ACC112 (cell line): ENCODE measurements around the gene SH3PXD2A.

ENCODE experiments used
- H2AFZ ChIP-seq: fragments of 200-600 bp; sonication (generic); one replicate; pipeline ENCODE4 v1.6.0; 2017; ENCODE audit warnings: antibody characterized with exemption, low read length; ENCODE audit not compliant: unreplicated experiment
- H3K27ac ChIP-seq: fragments of 200-600 bp; sonication (generic); 2 replicates; pipeline ENCODE4 v1.5.1; 2014; ENCODE audit warnings: low read depth, mild to moderate bottlenecking, antibody characterized with exemption, low read length, moderate library complexity
- H3K27me3 ChIP-seq: fragments of 200-600 bp; sonication (generic); 2 replicates; pipeline ENCODE4 v1.6.1; 2014; ENCODE audit warnings: mild to moderate bottlenecking, antibody characterized with exemption, low read length, moderate library complexity, mixed read lengths; ENCODE audit not compliant: insufficient read depth
- H3K36me3 ChIP-seq: fragments of 200-600 bp; sonication (generic); 2 replicates; pipeline ENCODE4 v1.6.1; 2016; ENCODE audit warnings: mild to moderate bottlenecking, antibody characterized with exemption, low read length, moderate library complexity, mixed read lengths; ENCODE audit not compliant: insufficient read depth
- H3K4me1 ChIP-seq: fragments of 200-600 bp; sonication (generic); one replicate; pipeline ENCODE4 v1.6.1; 2016; ENCODE audit warnings: low read length, mixed read lengths; ENCODE audit not compliant: insufficient read depth, unreplicated experiment, control insufficient read depth
- H3K4me3 ChIP-seq: fragments of 200-600 bp; sonication (generic); 2 replicates; pipeline ENCODE4 v1.5.1; 2014; ENCODE audit warnings: mild to moderate bottlenecking, low read depth, low read length
- H3K79me2 ChIP-seq: fragments of 200-600 bp; sonication (generic); one replicate; pipeline ENCODE4 v1.6.0; 2016; ENCODE audit warnings: low read length; ENCODE audit not compliant: control insufficient read depth, unreplicated experiment, insufficient read depth

The SH3PXD2A gene

DNA sequence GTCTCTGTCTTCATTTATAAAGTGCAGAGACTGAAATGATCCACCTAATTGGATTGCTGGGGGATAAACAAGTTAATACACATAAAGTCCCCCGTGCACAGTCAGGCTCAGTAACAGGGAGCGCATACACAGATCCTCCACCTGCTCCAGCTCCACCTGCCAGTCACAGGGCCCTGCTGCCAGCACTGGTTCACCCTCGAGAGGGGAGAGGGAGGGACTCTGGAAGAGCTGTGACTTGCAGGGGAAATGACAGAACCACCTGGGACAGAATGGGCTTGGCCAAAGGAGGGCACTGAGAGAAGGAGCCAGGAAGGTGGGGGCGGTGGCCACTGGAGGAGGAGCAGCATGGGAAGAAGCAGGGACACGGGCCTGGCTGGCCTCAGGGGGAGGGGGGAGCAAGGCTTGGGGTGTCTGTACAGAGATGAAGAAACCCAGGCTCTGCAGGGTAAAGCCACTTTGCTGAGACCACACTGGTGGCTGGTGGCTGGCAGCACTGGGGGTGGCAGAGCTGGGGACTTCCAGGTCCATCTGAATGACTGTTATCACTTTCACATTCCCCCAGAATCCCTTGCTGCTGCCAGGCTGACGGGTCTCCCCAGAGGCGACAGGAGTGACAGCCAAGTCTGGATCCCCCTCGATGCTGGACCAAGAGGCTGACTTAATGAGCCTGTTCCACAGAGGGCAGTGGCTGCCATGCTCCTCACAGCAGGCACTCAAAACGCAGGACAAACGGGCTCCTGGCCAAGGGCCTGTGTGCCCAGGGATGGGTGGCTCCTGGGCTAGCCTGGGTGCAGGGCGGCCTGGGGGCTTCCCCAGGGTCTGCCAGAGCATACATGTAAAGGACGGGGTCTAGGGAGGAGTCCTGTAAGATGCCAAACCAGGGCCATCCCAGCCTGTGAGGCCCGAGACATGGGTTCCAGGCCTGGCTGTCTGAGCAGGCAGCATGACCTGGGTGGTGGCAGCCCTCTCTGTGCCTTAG is 151.1 kb downstream of the SH3PXD2A start:
- Histone ChIP-seq H3K27ac (no peak overlapping the region), H3K79me2 (no peaks in the 10 kb centered on the region), H3K4me3 (no peak overlapping the region), H3K36me3 (no peaks in the 10 kb centered on the region), H3K27me3 (no peaks in the 10 kb centered on the region), H2AFZ (no peak overlapping the region), H3K4me1 (peaks cover 4% of the 10 kb centered on the region)

DNA sequence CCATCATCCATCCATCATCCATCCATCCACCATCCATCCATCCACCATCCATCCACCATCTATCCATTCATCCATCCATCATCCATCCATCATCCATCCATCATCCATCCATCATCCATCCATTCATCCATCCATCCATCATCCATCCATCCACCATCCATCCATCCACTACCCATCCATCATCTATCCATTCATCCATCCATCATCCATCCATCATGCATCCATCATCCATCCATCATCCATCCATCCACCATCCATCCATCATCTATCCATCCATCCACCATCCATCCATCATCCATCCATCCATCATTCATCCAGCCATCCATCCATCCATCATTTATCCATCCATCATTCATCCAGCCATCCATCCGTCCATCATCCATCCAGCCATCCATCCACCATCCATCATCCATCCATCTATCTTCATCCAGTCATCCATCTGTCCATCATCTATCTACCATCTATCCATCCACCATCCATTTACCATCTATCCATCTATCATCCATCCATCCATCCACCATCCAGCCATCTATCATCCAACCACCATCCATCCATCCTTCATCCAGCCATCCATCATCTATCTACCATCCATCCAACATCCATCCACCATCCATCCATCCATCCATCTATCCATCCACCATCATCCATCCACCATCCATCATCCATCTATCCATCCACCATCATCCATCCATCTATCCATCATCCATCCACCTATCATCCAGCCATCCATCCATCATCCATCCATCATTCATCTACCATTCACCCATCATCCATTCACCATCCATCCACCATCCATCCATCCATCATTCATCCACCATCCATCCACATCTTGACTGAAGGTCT is 153.8 kb downstream of the SH3PXD2A start:
- H3K36me3 ChIP-seq, result no peaks in the 10 kb centered on the region
- H3K27me3 ChIP-seq, result no peaks in the 10 kb centered on the region
- peaks cover 8% of the 10 kb centered on the region for H3K4me1 ChIP-seq
- no peak overlapping the region for H2AFZ ChIP-seq
- no peak overlapping the region for H3K4me3 ChIP-seq
- H3K27ac ChIP-seq, result no peak overlapping the region
- no peaks in the 10 kb centered on the region for H3K79me2 ChIP-seq

DNA sequence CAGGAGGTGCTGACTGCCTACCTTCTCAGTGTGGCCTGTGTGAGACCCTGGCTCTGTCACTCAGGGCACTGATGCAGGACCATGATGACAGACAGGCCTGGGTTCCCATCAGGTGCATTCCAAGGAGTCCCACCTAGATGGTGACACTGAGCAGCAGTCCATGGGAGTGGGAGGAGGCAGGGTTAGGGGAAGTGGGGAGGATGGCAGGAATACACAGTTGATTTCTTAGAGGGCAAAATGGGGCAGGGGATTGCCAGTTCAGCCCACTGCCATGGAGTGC is 155.0 kb downstream of the SH3PXD2A start:
- H3K4me1 ChIP-seq, result peaks cover 20% of the 10 kb centered on the region
- H3K79me2 ChIP-seq, result no peaks in the 10 kb centered on the region
- H3K4me3 ChIP-seq, result no peak overlapping the region
- no peaks in the 10 kb centered on the region for H3K27me3 ChIP-seq
- no peak overlapping the region for H3K27ac ChIP-seq
- no peak overlapping the region for H2AFZ ChIP-seq
- H3K36me3 ChIP-seq, result no peaks in the 10 kb centered on the region

DNA sequence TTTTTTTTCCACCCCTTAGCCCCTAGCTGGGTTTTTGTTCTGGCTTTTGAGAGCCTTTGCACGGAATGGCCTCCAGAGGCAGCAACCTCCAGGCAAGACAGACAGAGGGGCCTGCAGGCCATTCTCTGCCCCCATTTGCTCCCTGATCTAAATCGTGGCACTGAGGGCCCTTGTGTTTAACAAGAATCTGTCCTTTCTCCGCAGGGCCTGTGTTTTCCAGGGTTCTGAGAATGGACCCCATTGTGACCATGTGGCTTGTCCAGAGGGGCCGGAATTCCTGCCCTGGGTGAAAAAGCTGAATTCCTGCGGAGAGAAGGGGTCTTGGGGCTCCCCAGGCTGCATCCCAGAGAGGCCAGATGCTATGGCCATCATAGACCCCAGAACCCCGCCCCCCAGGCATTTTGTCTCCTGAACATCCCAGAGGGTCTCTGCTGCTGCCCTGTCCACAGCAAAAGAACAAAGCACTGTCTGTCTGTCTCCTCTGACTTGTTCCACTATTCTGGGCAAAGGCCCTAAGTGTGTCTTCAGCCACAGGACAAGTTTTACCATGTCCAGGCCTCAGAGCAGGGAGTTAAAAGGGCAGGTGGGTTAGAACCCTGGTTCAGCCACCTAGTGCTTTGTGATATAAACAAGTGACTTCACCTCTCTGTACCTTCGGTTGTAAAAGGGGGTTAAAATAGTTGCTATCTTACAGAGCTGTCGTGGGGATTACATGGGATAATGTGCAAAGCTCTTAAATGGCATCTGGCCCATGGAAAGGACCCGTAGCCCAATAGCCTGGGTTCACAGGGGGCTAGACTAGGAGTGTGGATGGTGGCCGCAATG is 155.6 kb downstream of the SH3PXD2A start:
- Histone ChIP-seq H3K4me3 (no peak overlapping the region), H2AFZ (no peak overlapping the region), H3K4me1 (peaks cover 25% of the 10 kb centered on the region), H3K27ac (no peak overlapping the region), H3K79me2 (no peaks in the 10 kb centered on the region), H3K36me3 (no peaks in the 10 kb centered on the region), H3K27me3 (no peaks in the 10 kb centered on the region)

DNA sequence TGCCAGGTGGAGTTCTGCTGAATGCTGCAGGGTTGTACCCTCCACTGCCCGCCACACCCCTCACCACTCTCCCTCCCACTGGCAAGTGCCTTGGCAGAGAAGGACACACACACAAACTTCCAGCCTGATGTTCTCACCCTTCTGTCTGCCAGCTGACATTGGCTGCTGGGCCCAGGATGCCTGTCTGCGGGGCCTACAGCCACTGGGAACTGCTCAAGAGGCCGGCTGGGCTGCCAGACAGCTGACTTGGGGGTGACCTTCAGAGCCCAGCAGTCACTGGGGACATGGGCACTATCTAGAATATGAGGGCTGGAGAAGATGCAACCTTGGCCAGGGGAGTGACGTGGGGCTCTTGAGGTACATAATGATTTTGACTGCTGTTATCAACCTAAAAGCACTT is 157.1 kb downstream of the SH3PXD2A start:
- Histone ChIP-seq H2AFZ (no peak overlapping the region), H3K27ac (no peak overlapping the region), H3K27me3 (no peaks in the 10 kb centered on the region), H3K4me3 (no peak overlapping the region), H3K79me2 (no peaks in the 10 kb centered on the region), H3K36me3 (no peaks in the 10 kb centered on the region), H3K4me1 (peaks cover 30% of the 10 kb centered on the region)

DNA sequence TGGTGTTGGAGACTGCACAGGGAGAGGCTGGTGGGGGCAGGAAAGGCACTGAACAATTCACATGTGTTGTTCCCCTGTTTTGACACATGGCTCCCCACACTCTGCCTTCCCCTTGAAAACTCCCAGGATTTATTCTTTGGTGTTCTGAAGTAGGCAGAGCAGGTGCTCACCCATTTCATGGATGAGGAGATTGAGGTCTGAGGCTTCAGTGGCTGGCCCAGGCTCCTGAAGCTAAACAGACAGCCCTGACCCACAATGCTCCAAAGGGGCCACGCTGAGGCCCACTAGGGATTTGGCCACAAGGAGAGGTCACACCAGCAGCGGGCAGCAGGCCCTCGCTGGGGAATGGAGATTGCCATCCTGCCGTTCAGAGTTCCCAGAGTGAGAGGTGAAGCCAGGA is 157.6 kb downstream of the SH3PXD2A start:
- H3K79me2 ChIP-seq, result no peaks in the 10 kb centered on the region
- H3K4me1 ChIP-seq, result peaks cover 31% of the 10 kb centered on the region
- no peaks in the 10 kb centered on the region for H3K36me3 ChIP-seq
- H2AFZ ChIP-seq, result no peak overlapping the region
- no peaks in the 10 kb centered on the region for H3K27me3 ChIP-seq
- H3K4me3 ChIP-seq, result no peak overlapping the region
- H3K27ac ChIP-seq, result no peak overlapping the region

DNA sequence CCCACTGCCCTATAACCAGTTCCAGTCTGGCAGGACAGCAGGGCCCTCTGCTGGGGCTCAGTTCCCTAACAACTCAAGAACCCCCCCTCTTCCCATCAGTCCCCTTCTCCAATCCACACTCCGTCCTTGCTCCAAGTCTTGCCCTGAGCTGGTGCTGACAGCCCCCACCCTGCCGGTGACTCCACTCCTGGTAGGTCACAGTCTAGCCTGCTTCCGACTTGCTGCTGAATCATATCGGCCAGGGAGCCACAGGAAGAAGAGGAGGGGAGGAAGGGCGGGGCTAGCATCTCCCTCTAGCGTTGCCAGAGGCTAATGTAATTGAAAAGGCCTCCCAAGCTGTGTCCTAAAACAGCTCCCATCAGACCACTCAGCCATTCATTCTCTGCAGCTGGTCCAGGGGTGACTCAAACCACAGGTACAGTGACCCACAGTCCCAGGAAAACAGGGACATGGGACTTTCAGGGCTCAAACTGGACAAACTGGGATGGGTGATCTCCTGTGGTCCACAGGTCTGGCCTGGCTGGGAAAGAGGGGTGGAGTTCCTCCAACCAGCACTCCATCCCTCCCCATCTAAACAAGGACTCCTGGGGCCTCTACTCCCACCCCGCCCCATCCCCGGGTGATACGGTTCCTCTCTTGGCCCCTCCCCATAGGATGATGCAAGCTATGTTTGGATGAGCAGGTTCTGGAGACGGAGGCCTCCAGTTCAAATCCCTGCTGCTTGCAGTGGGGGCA is 158.8 kb downstream of the SH3PXD2A start:
- Histone ChIP-seq H3K36me3 (no peaks in the 10 kb centered on the region), H2AFZ (peak overlapping the region; percentile 74), H3K27me3 (no peaks in the 10 kb centered on the region), H3K4me1 (peaks cover 31% of the 10 kb centered on the region), H3K4me3 (no peak overlapping the region; the same call in 1 of the 2 replicates), H3K79me2 (no peaks in the 10 kb centered on the region), H3K27ac (peak overlapping the region; percentile 76)

DNA sequence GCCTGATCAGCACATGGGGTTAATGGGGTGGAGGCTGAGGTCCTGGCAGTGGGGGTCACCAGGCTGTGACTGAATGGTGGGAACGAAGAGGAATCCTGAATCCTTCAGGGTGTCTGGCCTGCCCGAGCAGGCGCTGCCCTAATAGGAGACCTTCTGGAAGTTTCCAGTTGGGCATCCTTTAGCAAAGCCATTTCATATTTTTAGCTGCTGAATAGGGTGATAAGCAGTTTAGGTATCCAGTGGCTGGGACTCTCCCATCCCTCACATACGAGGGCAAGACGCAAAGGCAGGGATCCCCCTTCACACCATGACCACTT is 159.3 kb downstream of the SH3PXD2A start:
- Histone ChIP-seq H3K36me3 (no peaks in the 10 kb centered on the region), H3K79me2 (no peaks in the 10 kb centered on the region), H3K4me1 (peaks cover 36% of the 10 kb centered on the region), H3K4me3 (no peak overlapping the region), H2AFZ (no peak overlapping the region), H3K27ac (peak overlapping the region; percentile 76), H3K27me3 (no peaks in the 10 kb centered on the region)

DNA sequence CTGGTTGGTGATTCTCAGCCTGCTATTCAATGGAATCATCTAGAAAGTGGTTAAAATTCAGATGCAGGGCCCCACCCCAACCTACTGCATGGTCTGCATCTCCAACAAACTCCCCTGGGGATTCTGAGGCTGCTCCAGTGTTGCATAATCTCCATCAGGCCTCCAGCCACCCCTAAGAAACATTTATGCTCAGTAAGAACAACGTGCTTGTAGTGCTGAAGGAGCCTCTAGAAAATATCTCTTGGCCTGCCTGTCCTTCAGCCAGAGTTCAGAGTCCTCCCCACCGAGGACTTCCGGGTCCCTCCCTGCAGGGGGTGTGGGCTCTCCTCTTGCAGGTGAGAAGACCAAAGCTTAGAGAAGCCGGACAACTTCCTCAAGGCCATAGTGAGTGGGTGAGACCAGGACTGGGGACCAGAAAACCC is 159.8 kb downstream of the SH3PXD2A start:
- no peak overlapping the region for H2AFZ ChIP-seq
- peak overlapping the region; percentile 76 for H3K27ac ChIP-seq

DNA sequence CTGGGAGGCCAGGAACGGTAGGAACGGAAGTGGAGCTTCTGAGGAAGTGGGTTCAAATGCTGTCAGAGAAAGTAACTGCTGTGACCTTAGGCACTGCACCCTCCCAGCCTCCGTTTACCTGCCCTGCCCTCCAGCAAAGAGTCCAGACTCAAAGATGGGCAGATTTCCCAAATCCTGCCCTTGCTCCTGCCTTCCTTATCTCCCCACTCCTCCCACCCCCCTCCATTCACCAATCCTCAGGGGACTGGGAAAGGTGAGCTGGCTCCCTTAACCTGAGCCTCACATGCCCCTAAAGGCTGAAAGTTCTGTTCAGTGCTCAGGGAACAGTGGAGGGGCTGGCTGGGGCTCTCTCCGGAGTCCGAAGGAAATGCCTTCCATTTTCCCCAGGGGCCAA is 161.6 kb downstream of the SH3PXD2A start:
- Histone ChIP-seq H3K4me1 (peaks cover 36% of the 10 kb centered on the region), H3K36me3 (no peaks in the 10 kb centered on the region), H2AFZ (no peak overlapping the region), H3K27ac (no peak overlapping the region), H3K4me3 (peak overlapping the region; percentile 70; the same call in 1 of the 2 replicates), H3K27me3 (no peaks in the 10 kb centered on the region), H3K79me2 (no peaks in the 10 kb centered on the region)

More for the DNA sequence above, 159.8 kb downstream of the SH3PXD2A start:
- no peaks in the 10 kb centered on the region for H3K27me3 ChIP-seq
- no peaks in the 10 kb centered on the region for H3K79me2 ChIP-seq
- H3K4me3 ChIP-seq, result no peak overlapping the region
- H3K4me1 ChIP-seq, result peaks cover 36% of the 10 kb centered on the region
- H3K36me3 ChIP-seq, result no peaks in the 10 kb centered on the region
